Measurements from ENCODE around the gene FILIP1.

DNA sequence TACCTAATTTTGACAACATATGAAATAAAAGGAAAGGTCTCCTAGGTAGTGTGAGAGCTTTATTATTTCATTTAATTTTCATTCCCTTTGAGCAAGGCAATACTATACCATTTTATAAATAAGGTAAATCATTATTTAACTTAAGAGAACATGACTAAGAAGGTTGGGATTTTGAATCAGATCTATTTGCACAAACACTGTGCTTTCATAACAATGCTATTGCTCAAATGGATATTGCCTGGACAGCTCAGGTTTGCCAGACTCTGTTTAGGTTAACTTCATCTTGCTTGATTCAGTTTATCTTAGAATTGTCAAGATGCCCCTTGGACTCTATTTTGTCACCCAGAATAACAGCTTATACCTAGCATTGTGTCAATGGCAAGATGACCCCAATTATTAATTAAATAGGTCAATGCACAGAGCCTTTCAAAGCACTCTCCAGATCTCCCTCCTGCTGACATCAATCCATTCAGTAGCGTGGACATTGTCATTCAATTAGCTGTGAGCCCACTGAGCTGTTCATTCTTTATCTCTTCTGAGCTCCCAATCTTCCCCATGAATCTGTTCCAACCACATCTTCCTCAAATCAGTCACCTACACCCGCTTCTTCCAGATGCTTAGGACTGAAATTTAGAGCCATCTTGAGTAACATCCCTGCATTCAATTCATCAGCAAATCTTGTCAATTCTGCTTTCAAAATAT, 166.9 kb downstream of the FILIP1 start:
- TF ChIP-seq IRF3 (IDR thresholded peaks at IDR 0.05) = no peak
- no peak for TF ChIP-seq PKNOX1 (IDR thresholded peaks at IDR 0.05)
- no peak for TF ChIP-seq NFYB (IDR thresholded peaks at IDR 0.05; ENCODE audit: insufficient read depth, low read depth, low read length)
- no peak for TF ChIP-seq CTCF (IDR thresholded peaks at IDR 0.05 in 2 of 3, conservative IDR thresholded peaks at IDR 0.05 in 1 of 3; ENCODE audit: control insufficient read depth in 2 of 3, extremely low read depth in 1 of 3, insufficient read depth in 1 of 3, low read depth in 3 of 3, low read length in 3 of 3)
- TF ChIP-seq ELK1 (IDR thresholded peaks at IDR 0.05; ENCODE audit: low read depth, low read length) = no peak
- no peak for TF ChIP-seq TAF1 (IDR thresholded peaks at IDR 0.05; ENCODE audit: borderline replicate concordance, low read depth, low read length)
- no peak for TF ChIP-seq FOS (IDR thresholded peaks at IDR 0.05; ENCODE audit: borderline replicate concordance, extremely low read depth, insufficient read length)
- TF ChIP-seq, protein P1, sequence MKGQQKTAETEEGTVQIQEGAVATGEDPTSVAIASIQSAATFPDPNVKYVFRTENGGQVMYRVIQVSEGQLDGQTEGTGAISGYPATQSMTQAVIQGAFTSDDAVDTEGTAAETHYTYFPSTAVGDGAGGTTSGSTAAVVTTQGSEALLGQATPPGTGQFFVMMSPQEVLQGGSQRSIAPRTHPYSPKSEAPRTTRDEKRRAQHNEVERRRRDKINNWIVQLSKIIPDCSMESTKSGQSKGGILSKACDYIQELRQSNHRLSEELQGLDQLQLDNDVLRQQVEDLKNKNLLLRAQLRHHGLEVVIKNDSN (IDR thresholded peaks at IDR 0.05; ENCODE audit: borderline replicate concordance, extremely low read length, insufficient read depth, low read depth, low read length) = no peak
- TF ChIP-seq POLR2A (IDR thresholded peaks at IDR 0.05; ENCODE audit: low read depth, low read length) = no peak
- TF ChIP-seq CEBPB (IDR thresholded peaks at IDR 0.05; ENCODE audit: borderline replicate concordance in 1 of 2, low read depth in 2 of 2, low read length in 2 of 2) = no peak
- TF ChIP-seq POLR2AphosphoS5 (IDR thresholded peaks at IDR 0.05; ENCODE audit: low read length) = no peak
- no peak for TF ChIP-seq FOXM1 (IDR thresholded peaks at IDR 0.05; ENCODE audit: low read depth, low read length)
- no peak for TF ChIP-seq FOXK2 (IDR thresholded peaks at IDR 0.05)
- no peak for TF ChIP-seq KLF5 (IDR thresholded peaks at IDR 0.05; ENCODE audit: partially characterized antibody)

All from GM12878 (cell line).